Measurements from ENCODE around the gene POU4F2. TPM values are rescaled to one million over a fixed set of nuclear protein-coding genes. Genes with fewer than 3 reads are reported as not detected.

POU4F2 gene
- total RNA-seq, 6 donors from 2014 or later, result not detected

DNA sequence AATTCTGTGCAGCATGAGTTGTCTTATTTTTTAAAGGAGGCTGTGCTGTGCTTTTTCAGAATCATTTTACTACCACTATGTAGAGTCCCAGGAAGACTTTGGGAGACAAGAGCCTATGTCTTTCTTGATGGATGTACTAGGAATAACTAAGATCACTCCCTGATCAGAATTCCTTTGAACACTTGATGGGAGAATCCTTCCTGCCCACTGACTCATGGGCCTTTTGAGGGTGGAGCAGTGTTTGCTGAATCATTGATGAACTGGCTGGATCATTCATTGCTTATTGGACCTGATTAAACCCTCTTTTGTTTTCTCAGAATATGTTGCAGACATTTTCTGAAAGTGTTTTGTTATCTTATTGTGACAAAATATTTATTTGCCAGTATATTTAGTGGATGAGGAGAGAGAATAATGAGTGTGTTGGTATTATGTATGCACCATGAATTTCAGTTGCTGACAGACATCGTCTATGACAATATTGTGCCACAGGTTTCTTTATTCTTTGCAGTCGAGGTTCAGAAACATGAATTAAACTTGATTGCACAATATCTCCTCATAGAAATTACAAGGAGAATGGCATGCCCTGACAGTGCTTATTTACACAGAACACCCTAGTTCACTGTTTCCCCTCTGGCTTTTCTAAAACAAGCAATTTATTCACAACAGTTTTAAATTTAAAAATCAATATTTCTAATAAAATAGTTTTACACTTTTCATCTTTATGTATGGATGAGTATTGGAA is 36.3 kb downstream of the POU4F2 start:
- 80 to 82% methylated on average over 2 of the region's 2 CpGs for WGBS, 2 donors

More for the DNA sequence above, 36.3 kb downstream of the POU4F2 start:
- H3K27me3 ChIP-seq, result no peaks in the 10 kb centered on the region
- DNase-seq, result no peak
- H3K27ac ChIP-seq, result no peak overlapping the region
- H3K36me3 ChIP-seq, result no peaks in the 10 kb centered on the region
- no peak overlapping the region for H3K4me3 ChIP-seq
- H3K4me1 ChIP-seq, result no peaks in the 10 kb centered on the region
- TF ChIP-seq POLR2AphosphoS5 (IDR thresholded peaks at IDR 0.05), result no peak
- peaks cover 0 to 4% (median 0%) of the 10 kb centered on the region in 4 donors for H3K9me3 ChIP-seq
- no peak for ATAC-seq (ENCODE audit: low FRiP score in 2 of 2)

Other genes with a start within 250 kb of the POU4F2 start
- 10 to 100 TPM; 11.1 to 20.9 (median 14.1) TPM for gene SLC10A7, start 117.0 kb upstream of the POU4F2 start, total RNA-seq